Neural progenitor cell (in vitro differentiated cells): ENCODE data around the gene ILDR2. TPM values are rescaled to one million over a fixed set of nuclear protein-coding genes. Genes with fewer than 3 reads are reported as not detected.

ENCODE experiments used
- DNase-seq: peaks from one replicate; pipeline ENCODE4 v3.0.0-alpha.2; 2016; ENCODE audit warnings: low spot score
- H2AFZ ChIP-seq: fragments of 200-600 bp; sonication (generic); replicated peaks from 2 replicates; pipeline ENCODE4 v1.6.1; 2016; ENCODE audit warnings: antibody characterized with exemption
- H3F3A ChIP-seq: fragments of 200-600 bp; sonication (generic); 2 replicates; pipeline ENCODE4 v1.6.1; 2016; ENCODE audit warnings: antibody characterized with exemption, low read depth
- H3K27ac ChIP-seq: fragments of 200-600 bp; sonication (generic); 2 replicates; pipeline ENCODE4 v1.5.1; 2016; ENCODE audit warnings: mild to moderate bottlenecking
- H3K27me3 ChIP-seq: fragments of 200-600 bp; sonication (generic); 2 replicates; pipeline ENCODE4 v1.6.1; 2016; ENCODE audit warnings: mild to moderate bottlenecking, moderate library complexity
- H3K36me3 ChIP-seq: fragments of 200-600 bp; sonication (generic); 2 replicates; pipeline ENCODE4 v1.5.1; 2016
- H3K4me1 ChIP-seq: fragments of 200-600 bp; sonication (generic); 2 replicates; pipeline ENCODE4 v1.6.1; 2016; ENCODE audit warnings: mixed run types
- H3K4me2 ChIP-seq: fragments of 200-600 bp; sonication (generic); 2 replicates; pipeline ENCODE4 v1.6.1; 2016
- H3K4me3 ChIP-seq: fragments of 200-600 bp; sonication (generic); 2 replicates; pipeline ENCODE4 v1.5.1; 2016
- H3K79me2 ChIP-seq: fragments of 200-600 bp; sonication (generic); 2 replicates; pipeline ENCODE4 v1.6.1; 2016; ENCODE audit warnings: low read depth
- H3K9ac ChIP-seq: fragments of 200-600 bp; sonication (generic); 2 replicates; pipeline ENCODE4 v1.6.1; 2016
- H3K9me3 ChIP-seq: fragments of 200-600 bp; sonication (generic); 2 replicates; pipeline ENCODE4 v1.5.1; 2016; ENCODE audit warnings: low read depth
- H4K20me1 ChIP-seq: fragments of 200-600 bp; sonication (generic); 2 replicates; pipeline ENCODE4 v1.6.1; 2016; ENCODE audit warnings: low read depth
- H3K27ac Mint-ChIP-seq: 3 replicates; pipeline ENCODE4 v1.8.0; 2021; ENCODE audit warnings: mixed read lengths
- H3K27me3 Mint-ChIP-seq: 2 replicates; pipeline ENCODE4 v1.8.0; 2022; ENCODE audit warnings: low read depth, mild to moderate bottlenecking, inconsistent platforms, moderate library complexity, mixed read lengths; ENCODE audit not compliant: insufficient read depth
- H3K36me3 Mint-ChIP-seq: 3 replicates; pipeline ENCODE4 v1.8.0; 2021; ENCODE audit warnings: mixed read lengths
- H3K4me1 Mint-ChIP-seq: 3 replicates; pipeline ENCODE4 v1.8.0; 2021; ENCODE audit warnings: mixed read lengths
- H3K4me3 Mint-ChIP-seq: 3 replicates; pipeline ENCODE4 v1.8.0; 2021; ENCODE audit warnings: mild to moderate bottlenecking, moderate library complexity, mixed read lengths
- H3K9me3 Mint-ChIP-seq: 3 replicates; pipeline ENCODE4 v1.8.0; 2020; ENCODE audit warnings: mixed read lengths
- EZH2 ChIP-seq: fragments of 200-600 bp; sonication (generic); IDR thresholded peaks from 2 replicates; pipeline ENCODE4 v1.6.1; 2017; ENCODE audit warnings: antibody characterized with exemption, mild to moderate bottlenecking, moderate library complexity
- EZH2phosphoT487 ChIP-seq: fragments of 200-600 bp; sonication (generic); IDR thresholded peaks from 2 replicates; pipeline ENCODE4 v1.6.1; 2017; ENCODE audit warnings: antibody characterized with exemption
- total RNA-seq: library from RNA; depleted of rRNA; stranded (reverse); fragments of >200 nt; gene quantifications from 2 replicates; pipeline ENCODE4 v1.2.3, GENCODE V29; 2015; ENCODE audit warnings: low replicate concordance
- TF ChIP-seq, protein P1 (sequence below): fragments of 200-600 bp; sonication (generic); IDR thresholded peaks from 2 replicates; pipeline ENCODE4 v1.5.1; 2017; ENCODE audit warnings: antibody characterized with exemption, mild to moderate bottlenecking

ILDR2 gene
- total RNA-seq, 1 donor from 2014 or later = 42.1 TPM

DNA sequence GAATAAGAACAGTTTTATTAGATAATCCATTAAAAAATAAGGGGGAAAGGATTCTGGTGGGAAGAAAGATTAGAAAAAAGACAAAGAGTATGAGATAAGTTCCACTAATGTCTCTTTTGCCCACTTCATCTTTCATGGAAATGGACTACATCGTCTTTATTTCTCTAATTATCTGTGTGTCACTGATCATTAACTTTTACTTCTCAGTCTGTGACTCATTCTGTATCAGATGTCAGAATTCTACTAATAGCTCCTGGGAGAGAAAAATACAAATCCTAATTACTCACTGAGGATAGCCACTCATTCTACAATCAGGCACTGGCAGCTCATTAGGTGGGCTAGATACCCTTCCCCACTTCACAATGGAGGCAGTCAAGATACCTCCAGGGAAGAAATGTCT lies 41.7 kb downstream of the ILDR2 start:
- no peak overlapping the region for H3K4me3 ChIP-seq
- no peaks in the 10 kb centered on the region for H3K9me3 Mint-ChIP-seq
- no peak overlapping the region for H3K9ac ChIP-seq
- no peaks in the 10 kb centered on the region for H4K20me1 ChIP-seq
- no peaks in the 10 kb centered on the region for H3K9me3 ChIP-seq
- H3K4me1 Mint-ChIP-seq = peaks cover 11% of the 10 kb centered on the region
- TF ChIP-seq EZH2 (no peak), EZH2phosphoT487 (no peak)
- TF ChIP-seq, protein P1, sequence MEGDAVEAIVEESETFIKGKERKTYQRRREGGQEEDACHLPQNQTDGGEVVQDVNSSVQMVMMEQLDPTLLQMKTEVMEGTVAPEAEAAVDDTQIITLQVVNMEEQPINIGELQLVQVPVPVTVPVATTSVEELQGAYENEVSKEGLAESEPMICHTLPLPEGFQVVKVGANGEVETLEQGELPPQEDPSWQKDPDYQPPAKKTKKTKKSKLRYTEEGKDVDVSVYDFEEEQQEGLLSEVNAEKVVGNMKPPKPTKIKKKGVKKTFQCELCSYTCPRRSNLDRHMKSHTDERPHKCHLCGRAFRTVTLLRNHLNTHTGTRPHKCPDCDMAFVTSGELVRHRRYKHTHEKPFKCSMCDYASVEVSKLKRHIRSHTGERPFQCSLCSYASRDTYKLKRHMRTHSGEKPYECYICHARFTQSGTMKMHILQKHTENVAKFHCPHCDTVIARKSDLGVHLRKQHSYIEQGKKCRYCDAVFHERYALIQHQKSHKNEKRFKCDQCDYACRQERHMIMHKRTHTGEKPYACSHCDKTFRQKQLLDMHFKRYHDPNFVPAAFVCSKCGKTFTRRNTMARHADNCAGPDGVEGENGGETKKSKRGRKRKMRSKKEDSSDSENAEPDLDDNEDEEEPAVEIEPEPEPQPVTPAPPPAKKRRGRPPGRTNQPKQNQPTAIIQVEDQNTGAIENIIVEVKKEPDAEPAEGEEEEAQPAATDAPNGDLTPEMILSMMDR = no peak
- no peaks in the 10 kb centered on the region for H3K27me3 ChIP-seq
- H3K36me3 ChIP-seq = no peaks in the 10 kb centered on the region
- H2AFZ ChIP-seq = no peak overlapping the region
- no peak overlapping the region for H3K4me2 ChIP-seq
- DNase-seq = no peak
- H3K36me3 Mint-ChIP-seq = peaks cover 68% of the 10 kb centered on the region
- no peak overlapping the region for H3K27ac ChIP-seq
- peaks cover 2% of the 10 kb centered on the region for H3K27me3 Mint-ChIP-seq
- H3K4me3 Mint-ChIP-seq = no peak overlapping the region
- no peak overlapping the region for H3K27ac Mint-ChIP-seq
- peaks cover 14% of the 10 kb centered on the region for H3K4me1 ChIP-seq
- H3K79me2 ChIP-seq = no peaks in the 10 kb centered on the region
- no peaks in the 10 kb centered on the region for H3F3A ChIP-seq

DNA sequence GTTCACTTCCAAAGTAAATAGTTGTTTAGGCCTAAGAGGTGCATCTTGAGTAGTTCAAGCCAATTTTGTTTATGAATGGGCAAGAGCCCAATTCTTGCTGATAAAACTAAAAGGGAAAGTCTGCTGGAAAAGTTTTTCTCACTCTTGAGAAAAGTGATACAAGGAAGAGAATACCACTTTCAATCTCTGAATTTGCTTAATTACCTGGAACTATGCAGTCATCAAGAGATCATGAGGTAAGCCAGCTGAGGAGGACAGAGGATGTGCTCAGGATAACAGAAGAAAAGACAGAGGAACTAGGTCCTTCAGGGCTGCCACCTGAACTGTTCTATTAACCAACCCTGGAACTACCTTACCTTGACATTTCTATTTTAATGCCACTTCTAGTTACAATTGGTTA lies 42.2 kb downstream of the ILDR2 start:
- H3K4me3 ChIP-seq = no peak overlapping the region
- H3K4me1 ChIP-seq = peaks cover 14% of the 10 kb centered on the region
- no peaks in the 10 kb centered on the region for H3K36me3 ChIP-seq
- H3K79me2 ChIP-seq = no peaks in the 10 kb centered on the region
- H3K4me1 Mint-ChIP-seq = peaks cover 11% of the 10 kb centered on the region
- H3K36me3 Mint-ChIP-seq = peaks cover 65% of the 10 kb centered on the region
- H3K27me3 Mint-ChIP-seq = peaks cover 2% of the 10 kb centered on the region
- TF ChIP-seq EZH2 = no peak
- TF ChIP-seq, protein P1 = no peak
- TF ChIP-seq EZH2phosphoT487 = no peak
- no peak for DNase-seq
- no peaks in the 10 kb centered on the region for H3K9me3 ChIP-seq
- H2AFZ ChIP-seq = no peak overlapping the region
- no peaks in the 10 kb centered on the region for H4K20me1 ChIP-seq
- no peak overlapping the region for H3K27ac ChIP-seq
- H3K27me3 ChIP-seq = no peaks in the 10 kb centered on the region
- H3K27ac Mint-ChIP-seq = no peak overlapping the region
- no peaks in the 10 kb centered on the region for H3F3A ChIP-seq
- H3K9ac ChIP-seq = no peak overlapping the region
- no peak overlapping the region for H3K4me2 ChIP-seq
- no peaks in the 10 kb centered on the region for H3K9me3 Mint-ChIP-seq
- no peak overlapping the region for H3K4me3 Mint-ChIP-seq

DNA sequence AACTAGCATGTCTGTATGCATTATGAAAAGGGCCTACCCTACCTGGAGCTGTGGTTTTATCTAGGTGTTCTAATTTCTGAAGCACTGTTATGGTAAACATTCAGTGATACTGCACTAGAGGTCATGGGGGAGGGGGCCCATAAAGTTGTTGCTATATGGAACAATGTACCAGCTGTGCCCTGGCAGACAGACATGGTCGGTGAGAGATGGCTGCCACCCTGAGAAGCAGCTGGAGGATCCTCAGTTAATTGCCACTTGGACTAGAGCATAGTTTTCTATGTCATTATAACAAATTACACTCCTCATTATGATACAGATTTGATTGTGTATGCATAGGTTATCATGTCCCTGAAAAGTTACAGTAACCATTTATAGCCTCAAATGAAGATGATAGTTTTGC lies 45.4 kb downstream of the ILDR2 start:
- Histone ChIP-seq H3K79me2 (no peaks in the 10 kb centered on the region), H3K4me1 (peaks cover 23% of the 10 kb centered on the region), H4K20me1 (no peaks in the 10 kb centered on the region), H3K4me2 (no peak overlapping the region), H3K9me3 (no peaks in the 10 kb centered on the region), H3K36me3 (no peaks in the 10 kb centered on the region), H3K9ac (no peak overlapping the region), H2AFZ (no peak overlapping the region), H3K4me3 (no peak overlapping the region), H3K27me3 (no peaks in the 10 kb centered on the region), H3K27ac (no peak overlapping the region), H3F3A (no peaks in the 10 kb centered on the region)
- H3K4me1 Mint-ChIP-seq = peaks cover 22% of the 10 kb centered on the region
- H3K27ac Mint-ChIP-seq = no peak overlapping the region
- TF ChIP-seq, protein P1 = no peak
- TF ChIP-seq EZH2 (no peak), EZH2phosphoT487 (no peak)
- H3K4me3 Mint-ChIP-seq = no peak overlapping the region
- DNase-seq = no peak
- H3K36me3 Mint-ChIP-seq = peaks cover 72% of the 10 kb centered on the region
- peaks cover 2% of the 10 kb centered on the region for H3K27me3 Mint-ChIP-seq
- peaks cover 7% of the 10 kb centered on the region for H3K9me3 Mint-ChIP-seq
